Stimulated activated CD8-positive, alpha-beta memory T cell treated with anti-CD3 and anti-CD28 coated beads, Interleukin-4, amount 100 ng/mL, for 4 hours (primary cell): ENCODE measurements around the gene SPEM3.
A peak's percentile ranks its signal among the peaks of the same experiment; 100 is the strongest.
"Not testable (repeated sequence)": the region's sequence is repeated elsewhere in the genome, so short reads cannot be mapped to it uniquely, and the experiment has no call there.

ENCODE experiments used
- DNase-seq, 2 donors: peaks; one replicate each; pipeline ENCODE4 v3.0.0-alpha.2; 2020; ENCODE audit warnings: low read depth in 2 of 2, low spot score in 1 of 2

The SPEM3 gene

DNA sequence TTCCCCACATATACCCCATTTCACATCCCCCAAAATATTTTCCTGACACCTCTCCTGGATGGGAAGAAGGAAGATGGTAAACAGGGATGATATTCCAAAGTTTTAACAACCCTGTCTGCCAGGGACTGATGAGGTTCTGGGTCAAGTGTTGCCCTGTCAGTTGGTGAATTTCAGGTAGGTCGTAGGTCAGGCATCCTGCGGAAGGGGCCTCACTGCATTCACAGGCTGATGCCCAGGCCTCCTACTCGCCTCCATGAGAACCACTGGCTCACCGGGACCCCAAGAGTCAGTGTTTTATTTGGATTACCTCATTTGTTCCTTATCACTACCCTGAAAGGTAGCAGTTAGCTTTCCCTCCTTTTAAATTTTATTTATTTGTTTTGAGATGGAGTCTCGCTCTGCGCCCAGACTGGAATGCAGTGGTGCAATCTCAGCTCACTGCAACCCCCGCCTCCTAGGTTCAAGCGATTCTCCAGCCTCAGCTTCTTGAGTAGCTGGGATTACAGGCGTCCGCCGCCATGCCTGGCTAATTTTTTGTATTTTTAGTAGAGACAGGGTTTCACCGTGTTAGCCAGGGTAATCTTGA lies 40.2 kb downstream of the SPEM3 start:
- DNase-seq, result no peak

GRCh38 chr17:7469843-7470242 lies 41.2 kb downstream of the SPEM3 start:
- DNase-seq, result not testable (repeated sequence)

GRCh38 chr17:7470457-7470973 lies 41.9 kb downstream of the SPEM3 start:
- DNase-seq, result not testable (repeated sequence)

DNA sequence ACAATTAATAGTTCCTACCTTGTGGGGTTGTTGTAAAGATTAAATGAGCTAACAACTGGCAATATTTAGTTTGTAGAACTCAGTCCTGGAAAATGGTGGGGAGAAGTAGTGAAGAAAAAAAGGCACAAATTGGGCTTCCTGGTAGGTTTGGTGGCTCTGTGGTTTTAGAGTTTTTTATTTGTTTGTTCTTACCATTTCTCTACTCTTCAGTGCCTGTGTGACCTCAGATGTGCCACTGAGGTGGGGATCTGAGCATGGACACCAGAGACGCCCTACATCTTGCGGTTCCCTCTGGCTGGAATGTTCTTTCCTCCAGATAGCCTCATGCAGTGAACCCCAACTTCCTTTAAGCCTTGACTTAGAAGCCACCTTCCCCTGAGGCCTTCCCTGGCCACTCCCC lies 43.1 kb downstream of the SPEM3 start:
- DNase-seq, result no peak

- not testable (repeated sequence) for DNase-seq
Measured at GRCh38 chr17:7474767-7475166, 46.1 kb downstream of the SPEM3 start.

DNA sequence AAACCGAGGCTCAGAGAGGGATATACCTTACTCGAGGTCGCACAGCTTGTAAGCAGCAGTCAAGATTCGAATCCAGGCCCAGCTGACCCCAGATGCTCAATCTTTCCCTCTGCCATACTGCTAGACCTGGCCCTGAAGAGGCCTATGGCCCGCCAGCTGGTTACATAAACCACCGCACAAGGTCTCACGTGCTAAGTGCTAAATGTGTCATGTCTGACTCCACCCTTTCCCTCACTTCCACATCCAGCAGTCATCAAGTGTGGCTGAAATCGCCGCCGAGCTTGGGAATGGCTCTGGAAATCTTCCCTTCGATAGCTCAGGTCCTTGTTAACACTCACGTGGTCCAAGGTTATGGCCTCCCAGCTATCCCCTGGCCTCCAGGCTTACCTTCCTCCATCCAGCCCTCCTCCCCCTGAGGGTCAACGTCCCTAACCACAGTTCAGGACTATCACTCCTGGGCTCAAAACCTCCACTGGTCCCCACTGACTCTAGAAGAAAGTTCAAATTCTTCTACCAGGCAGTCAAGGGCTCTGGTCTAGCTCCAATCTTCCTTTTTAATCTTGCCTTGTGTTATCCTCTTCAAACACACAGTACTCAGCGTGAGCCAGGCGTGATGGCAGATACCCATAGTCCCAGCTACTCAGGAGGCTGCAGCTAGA lies 47.2 kb downstream of the SPEM3 start:
- DNase-seq, result no peak

GRCh38 chr17:7476494-7476893 lies 47.8 kb downstream of the SPEM3 start:
- no peak for DNase-seq

DNA sequence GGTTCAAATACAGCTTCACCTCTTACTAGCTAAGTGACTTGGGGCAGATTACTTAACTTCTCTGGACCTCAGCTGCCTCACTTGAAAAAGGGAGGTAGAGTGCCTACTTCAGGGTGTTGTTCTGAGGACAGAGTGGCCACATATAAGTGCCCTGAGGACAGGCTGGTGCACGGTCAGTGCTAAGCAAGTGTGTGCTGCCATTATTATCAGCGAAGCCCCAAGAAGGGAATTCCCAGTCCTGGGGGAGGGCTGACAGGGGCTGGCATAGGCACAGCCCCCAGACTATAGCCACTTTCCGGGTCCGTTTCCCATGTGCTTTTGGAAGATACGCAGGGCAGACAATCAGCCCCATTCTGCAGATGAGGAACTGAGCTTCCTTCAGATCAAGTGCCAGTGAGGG lies 48.3 kb downstream of the SPEM3 start:
- DNase-seq, result no peak

DNA sequence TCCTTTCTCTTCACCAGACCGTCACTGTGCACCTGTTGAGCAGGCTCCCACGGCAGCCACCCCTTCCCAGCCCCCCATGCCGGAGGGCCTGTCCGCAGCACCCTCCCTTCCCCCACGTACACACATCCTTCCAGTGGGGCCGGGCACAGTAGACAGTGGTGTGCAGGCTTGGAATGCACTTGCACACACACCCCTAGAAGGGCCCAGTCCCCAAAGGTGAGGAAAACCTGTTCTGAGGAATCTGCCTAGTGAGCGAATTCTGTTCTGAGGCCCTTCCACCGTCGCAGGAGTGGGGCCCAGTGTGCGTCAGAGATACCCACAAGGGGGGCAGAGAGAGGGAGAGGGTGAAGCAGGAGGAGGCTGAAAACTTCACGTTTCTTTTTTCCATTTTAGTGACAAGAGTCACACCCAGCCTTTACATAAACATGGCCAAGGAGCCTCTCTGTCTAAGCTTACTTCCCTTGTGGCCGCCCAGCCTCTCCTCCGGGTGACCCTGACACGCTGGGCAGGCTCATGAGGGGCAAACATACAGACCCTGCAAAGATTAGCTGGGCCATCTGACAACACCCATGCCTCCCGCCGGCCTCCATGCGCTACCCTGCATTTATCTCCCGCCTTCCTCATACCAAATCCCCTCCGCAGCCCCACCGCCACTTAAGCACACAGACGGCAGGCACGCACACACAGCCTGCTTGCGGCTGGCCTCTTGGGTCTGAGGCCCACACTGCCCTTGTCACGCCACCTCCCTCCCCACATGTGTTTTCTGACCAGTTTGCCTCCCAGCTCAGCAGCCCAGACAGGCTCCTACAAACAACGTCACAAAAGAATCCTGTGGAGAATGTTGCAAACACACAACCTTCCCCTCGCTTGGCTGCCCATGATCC lies 49.0 kb downstream of the SPEM3 start:
- no peak for DNase-seq

DNA sequence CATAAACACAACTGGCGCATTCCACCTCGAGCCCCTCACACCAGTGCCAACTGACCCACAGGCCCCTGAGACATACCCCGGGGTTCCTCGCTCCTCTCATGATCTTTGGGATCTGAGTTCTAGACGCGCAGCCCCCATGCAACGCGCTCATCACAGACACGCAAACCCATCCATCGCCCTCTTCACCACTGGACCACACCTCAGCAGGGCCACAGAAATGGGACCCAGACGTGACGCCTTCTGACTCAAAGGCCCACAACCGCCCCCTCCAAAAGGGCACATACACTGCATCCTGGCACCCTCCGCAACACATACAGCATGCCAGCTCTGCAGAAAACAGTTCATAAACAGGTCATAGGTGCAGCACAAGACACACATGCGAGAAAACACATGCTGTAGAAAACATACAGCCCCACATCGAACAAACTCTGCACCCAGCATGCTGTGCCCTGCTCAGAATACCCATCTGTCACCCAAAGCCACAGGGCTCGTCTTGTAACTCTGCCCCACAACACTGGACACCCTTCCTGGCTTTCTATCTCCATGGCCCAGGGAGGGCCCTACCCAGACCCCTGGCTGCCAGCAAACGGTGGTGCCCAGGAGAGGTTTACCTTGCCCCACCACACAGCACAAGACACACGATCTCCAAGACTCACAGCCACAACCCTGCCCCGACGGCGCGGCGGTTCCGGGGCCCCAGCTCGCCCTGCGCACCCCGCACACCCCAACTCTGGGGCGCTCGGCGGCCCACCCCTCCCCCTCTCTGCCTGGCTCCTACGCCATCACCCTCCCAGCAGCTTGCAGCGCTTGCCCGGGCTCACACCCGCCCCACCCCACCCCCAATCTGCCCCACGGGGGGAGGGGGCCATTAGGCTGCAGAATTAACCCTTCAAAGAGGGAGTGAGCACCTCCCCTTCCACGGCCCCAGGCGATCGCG lies 49.9 kb downstream of the SPEM3 start:
- peak; percentile 16 to 29 for DNase-seq

- peak; percentile 31 to 33 for DNase-seq
Measured at GRCh38 chr17:7479213-7480088, 50.8 kb downstream of the SPEM3 start, which contains the start of gene ZBTB4. Gene ZBTB4, minus strand, starts transcription at chr17:7479631. Its CDS starts 12,830 bp downstream, at chr17:7466801.

- no peak for DNase-seq
Measured at GRCh38 chr17:7480089-7480384, 51.4 kb downstream of the SPEM3 start.

DNA sequence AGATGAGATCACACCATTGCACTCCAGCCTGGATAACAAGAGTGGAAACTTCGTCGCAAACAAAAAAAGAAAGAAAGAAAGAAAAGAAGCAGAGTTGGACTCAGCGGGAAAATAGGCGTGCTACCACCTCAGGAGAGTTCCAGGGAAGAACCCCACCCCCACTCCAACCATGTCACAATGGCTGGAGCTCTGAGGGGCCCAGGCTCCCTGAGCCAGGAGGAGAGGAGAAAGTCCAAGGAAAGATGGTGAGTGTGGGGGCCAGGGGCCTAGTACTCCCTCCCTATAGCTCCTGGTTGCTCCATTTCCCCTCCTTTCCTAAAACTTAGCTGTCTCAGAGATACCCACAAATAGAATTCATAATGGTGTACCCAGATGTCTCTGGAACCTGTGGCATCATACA lies 52.6 kb downstream of the SPEM3 start, which contains the start of gene SLC35G6:
Gene SLC35G6, plus strand, starts transcription at position 172 of the 400 bp plus-strand sequence. Its CDS starts 71 bp downstream, at position 243.
- not testable (repeated sequence) for DNase-seq

DNA sequence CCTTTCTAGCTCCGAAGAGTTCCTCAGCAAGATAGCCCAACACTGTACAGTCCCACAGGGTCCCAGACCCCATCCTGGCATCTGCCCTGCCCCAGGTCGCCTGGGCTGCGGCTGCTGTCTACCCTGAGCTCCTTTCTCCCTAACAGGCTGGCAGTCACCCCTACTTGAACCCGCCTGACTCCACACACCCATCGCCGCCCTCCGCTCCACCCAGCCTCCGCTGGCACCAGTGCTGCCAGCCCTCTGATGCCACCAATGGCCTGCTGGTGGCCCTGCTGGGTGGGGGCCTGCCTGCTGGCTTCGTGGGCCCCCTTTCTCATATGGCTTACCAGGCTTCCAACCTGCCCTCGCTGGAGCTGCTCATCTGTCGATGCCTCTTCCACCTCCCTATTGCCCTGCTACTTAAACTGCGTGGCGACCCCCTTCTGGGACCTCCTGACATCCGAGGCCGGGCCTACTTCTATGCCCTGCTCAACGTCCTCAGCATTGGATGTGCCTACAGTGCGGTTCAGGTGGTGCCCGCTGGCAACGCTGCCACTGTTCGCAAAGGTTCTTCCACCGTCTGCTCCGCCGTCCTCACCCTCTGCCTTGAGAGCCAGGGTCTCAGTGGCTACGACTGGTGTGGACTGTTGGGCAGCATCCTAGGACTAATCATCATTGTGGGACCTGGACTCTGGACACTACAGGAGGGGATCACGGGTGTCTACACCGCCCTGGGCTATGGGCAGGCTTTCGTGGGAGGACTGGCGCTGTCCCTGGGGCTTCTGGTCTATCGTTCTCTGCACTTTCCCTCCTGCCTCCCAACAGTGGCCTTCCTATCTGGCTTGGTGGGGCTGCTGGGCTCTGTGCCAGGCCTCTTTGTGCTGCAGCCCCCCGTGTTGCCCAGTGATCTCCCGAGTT lies 53.4 kb downstream of the SPEM3 start:
- DNase-seq, result not testable (repeated sequence)
